IMR-90 (cell line): ENCODE data around the gene ANKS4B.

Source experiments
- CHD1 ChIP-seq: IDR thresholded peaks from 2 replicates; pipeline ENCODE4 v1.6.1; 2012; ENCODE audit warnings: low read depth, low read length, improper control_type of control experiment
- CTCF ChIP-seq: conservative IDR thresholded peaks from 2 replicates; pipeline ENCODE4 v1.5.1; 2012; ENCODE audit warnings: mild to moderate bottlenecking, low read depth, low read length, improper control_type of control experiment
- MAFK ChIP-seq: IDR thresholded peaks from 2 replicates; pipeline ENCODE4 v1.6.1; 2012; ENCODE audit warnings: low read depth, low read length, improper control_type of control experiment
- MXI1 ChIP-seq: IDR thresholded peaks from 2 replicates; pipeline ENCODE4 v1.6.1; 2012; ENCODE audit warnings: low read depth, mild to moderate bottlenecking, low read length, moderate library complexity, borderline replicate concordance
- POLR2A ChIP-seq: IDR thresholded peaks from 2 replicates; pipeline ENCODE4 v1.6.1; 2012; ENCODE audit warnings: mild to moderate bottlenecking, low read depth, low read length
- RCOR1 ChIP-seq: IDR thresholded peaks from 2 replicates; pipeline ENCODE4 v1.6.1; 2012; ENCODE audit warnings: mild to moderate bottlenecking, low read length, improper control_type of control experiment; ENCODE audit not compliant: insufficient replicate concordance
- RFX5 ChIP-seq: IDR thresholded peaks from 2 replicates; pipeline ENCODE4 v1.8.0; 2012; ENCODE audit warnings: low read depth, mild to moderate bottlenecking, low read length, moderate library complexity
- SMC3 ChIP-seq: fragments of 150-350 bp; IDR thresholded peaks from 2 replicates; pipeline ENCODE4 v1.6.1; 2016; ENCODE audit warnings: low read depth, mild to moderate bottlenecking, antibody characterized with exemption, low read length, moderate library complexity
- USF2 ChIP-seq: fragments of 150-350 bp; IDR thresholded peaks from 2 replicates; pipeline ENCODE4 v1.6.1; 2017; ENCODE audit warnings: mild to moderate bottlenecking, antibody characterized with exemption, low read length, low read depth

- TF ChIP-seq MAFK (no peak), CTCF (no peak), RCOR1 (no peak), RFX5 (no peak), CHD1 (no peak), POLR2A (no peak), USF2 (no peak), SMC3 (no peak), MXI1 (no peak)
These were observed 50.9 kb downstream of the ANKS4B start for GRCh38 chr16:21284414-21284813.
